ENCODE data around the gene CDKN1A.
"Not testable (repeated sequence)": the region's sequence is repeated elsewhere in the genome, so short reads cannot be mapped to it uniquely, and the experiment has no call there.

Gene CDKN1A

GRCh38 chr6:36699348-36699747, 20.8 kb downstream of the CDKN1A start:
- DNase-seq: no peak

GRCh38 chr6:36700071-36700812, 21.7 kb downstream of the CDKN1A start:
- DNase-seq: no peak

GRCh38 chr6:36700831-36701230, 22.3 kb downstream of the CDKN1A start:
- no peak for DNase-seq

GRCh38 chr6:36701401-36701991, 23.0 kb downstream of the CDKN1A start:
- no peak for DNase-seq

GRCh38 chr6:36702656-36703055, 24.1 kb downstream of the CDKN1A start:
- DNase-seq: no peak

- DNase-seq: no peak
Observed at GRCh38 chr6:36703081-36703606, 24.6 kb downstream of the CDKN1A start.

GRCh38 chr6:36703982-36704381, 25.5 kb downstream of the CDKN1A start:
- DNase-seq: no peak

- not testable (repeated sequence) for DNase-seq
Observed at GRCh38 chr6:36704961-36705577, 26.6 kb downstream of the CDKN1A start.

GRCh38 chr6:36706339-36706738, 27.8 kb downstream of the CDKN1A start:
- no peak for DNase-seq

GRCh38 chr6:36712816-36713215, 34.3 kb downstream of the CDKN1A start:
- no peak for DNase-seq

- DNase-seq: no peak
Observed at GRCh38 chr6:36713846-36714245, 35.3 kb downstream of the CDKN1A start.

GRCh38 chr6:36714511-36714910, 36.0 kb downstream of the CDKN1A start:
- DNase-seq: no peak

- no peak for DNase-seq
Observed at GRCh38 chr6:36715469-36715868, 37.0 kb downstream of the CDKN1A start.

GRCh38 chr6:36716476-36717093, 38.1 kb downstream of the CDKN1A start:
- DNase-seq: no peak

GRCh38 chr6:36717231-36717825, 38.8 kb downstream of the CDKN1A start:
- no peak for DNase-seq

- DNase-seq: no peak
Observed at GRCh38 chr6:36717871-36718540, 39.5 kb downstream of the CDKN1A start.

GRCh38 chr6:36718560-36718959, 40.0 kb downstream of the CDKN1A start:
- DNase-seq: no peak

- no peak for DNase-seq
Observed at GRCh38 chr6:36719126-36719525, 40.6 kb downstream of the CDKN1A start.

- no peak for DNase-seq
Observed at GRCh38 chr6:36720251-36721141, 42.0 kb downstream of the CDKN1A start.

GRCh38 chr6:36721369-36722140, 43.0 kb downstream of the CDKN1A start:
- DNase-seq: no peak

GRCh38 chr6:36722365-36722764, 43.9 kb downstream of the CDKN1A start:
- DNase-seq: no peak
